Vagina (tissue), 2 donors: Measurements from ENCODE around the gene HRH1. TPM values are rescaled to one million over a fixed set of nuclear protein-coding genes. Genes with fewer than 3 reads are reported as not detected.
"Not testable (repeated sequence)": the region's sequence is repeated elsewhere in the genome, so short reads cannot be mapped to it uniquely, and the experiment has no call there.

Experiments used
- DNase-seq, 2 donors: peaks; one replicate each; pipeline ENCODE4 v3.0.0-alpha.2; 2017; ENCODE audit errors: extremely low spot score in 2 of 2
- H3K27ac ChIP-seq: fragments of 200-600 bp; sonication (generic); one replicate; pipeline ENCODE4 v1.5.1; 2019
- H3K27me3 ChIP-seq: fragments of 200-600 bp; sonication (generic); one replicate; pipeline ENCODE4 v1.5.1; 2019
- H3K36me3 ChIP-seq, 2 donors: fragments of 200-600 bp; sonication (generic); one replicate each; pipeline ENCODE4 v1.5.1; 2017 to 2019
- H3K4me1 ChIP-seq: fragments of 200-600 bp; sonication (generic); one replicate; pipeline ENCODE4 v1.5.1; 2019
- H3K4me3 ChIP-seq, 2 donors: fragments of 200-600 bp; sonication (generic); 1 replicate in 1 of 2; 2 replicates in 1 of 2; pipeline ENCODE4 v1.5.1; 2016 to 2019
- H3K9me3 ChIP-seq: fragments of 200-600 bp; sonication (generic); one replicate; pipeline ENCODE4 v1.5.1; 2019
- POLR2A ChIP-seq, 2 donors: fragments of 450-650 bp; IDR thresholded peaks; one replicate each; pipeline ENCODE4 v1.6.1; 2017; ENCODE audit warnings: antibody characterized with exemption in 2 of 2, mild to moderate bottlenecking in 2 of 2, moderate library complexity in 2 of 2
- POLR2AphosphoS5 ChIP-seq, 2 donors: sonication (generic); formaldehyde crosslinking; IDR thresholded peaks; one replicate each; pipeline ENCODE4 v1.9.0; 2017; ENCODE audit warnings: antibody characterized with exemption in 2 of 2, mild to moderate bottlenecking in 2 of 2, low read depth in 1 of 2; ENCODE audit not compliant: insufficient read depth in 1 of 2
- intact Hi-C: fragments of 100-400 bp; cut with DNase I; formaldehyde crosslinking; loops from one replicate; pipeline ENCODE4 v1.15.1; 2023
- total RNA-seq: library from RNA; depleted of rRNA; stranded (reverse); fragments of >200 nt; gene quantifications from one replicate; pipeline ENCODE4 v1.2.3, GENCODE V29; 2016
- TF ChIP-seq, protein P1 (sequence below), 3 experiments: fragments of 450-650 bp in 2 of 3; fragments of 200-600 bp in 1 of 3; sonication (generic) in 1 of 3; IDR thresholded peaks; one replicate each; pipeline ENCODE4 v1.5.1; 2017 to 2019; ENCODE audit warnings: antibody characterized with exemption in 3 of 3, mild to moderate bottlenecking in 2 of 3, moderate library complexity in 2 of 3

The HRH1 gene
- total RNA-seq, 1 donor from 2014 or later, result 9.3 TPM

DNA sequence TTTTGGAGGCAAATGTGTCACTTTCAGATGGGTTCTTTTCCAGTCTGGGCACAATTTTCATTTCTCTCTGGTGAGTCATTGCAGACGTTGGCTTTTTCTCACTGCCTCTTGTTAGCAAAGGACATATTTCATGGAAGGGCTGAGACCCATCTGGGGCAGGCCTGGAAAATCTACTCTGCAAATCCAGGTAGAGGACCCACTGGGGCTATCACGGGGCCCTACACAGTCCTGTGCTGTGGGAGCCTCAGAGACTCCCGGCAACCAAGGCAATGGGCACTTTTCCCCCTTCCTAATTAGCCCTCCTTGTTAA is 58.0 kb downstream of the HRH1 start:
- no peaks in the 10 kb centered on the region for H3K27me3 ChIP-seq
- no peak for DNase-seq
- H3K9me3 ChIP-seq, result no peaks in the 10 kb centered on the region
- H3K4me3 ChIP-seq, result no peak overlapping the region
- no peak overlapping the region for H3K27ac ChIP-seq
- TF ChIP-seq, protein P1, sequence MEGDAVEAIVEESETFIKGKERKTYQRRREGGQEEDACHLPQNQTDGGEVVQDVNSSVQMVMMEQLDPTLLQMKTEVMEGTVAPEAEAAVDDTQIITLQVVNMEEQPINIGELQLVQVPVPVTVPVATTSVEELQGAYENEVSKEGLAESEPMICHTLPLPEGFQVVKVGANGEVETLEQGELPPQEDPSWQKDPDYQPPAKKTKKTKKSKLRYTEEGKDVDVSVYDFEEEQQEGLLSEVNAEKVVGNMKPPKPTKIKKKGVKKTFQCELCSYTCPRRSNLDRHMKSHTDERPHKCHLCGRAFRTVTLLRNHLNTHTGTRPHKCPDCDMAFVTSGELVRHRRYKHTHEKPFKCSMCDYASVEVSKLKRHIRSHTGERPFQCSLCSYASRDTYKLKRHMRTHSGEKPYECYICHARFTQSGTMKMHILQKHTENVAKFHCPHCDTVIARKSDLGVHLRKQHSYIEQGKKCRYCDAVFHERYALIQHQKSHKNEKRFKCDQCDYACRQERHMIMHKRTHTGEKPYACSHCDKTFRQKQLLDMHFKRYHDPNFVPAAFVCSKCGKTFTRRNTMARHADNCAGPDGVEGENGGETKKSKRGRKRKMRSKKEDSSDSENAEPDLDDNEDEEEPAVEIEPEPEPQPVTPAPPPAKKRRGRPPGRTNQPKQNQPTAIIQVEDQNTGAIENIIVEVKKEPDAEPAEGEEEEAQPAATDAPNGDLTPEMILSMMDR (IDR thresholded peaks at IDR 0.05), result no peak
- TF ChIP-seq POLR2AphosphoS5 (IDR thresholded peaks at IDR 0.05; ENCODE audit: insufficient read depth in 1 of 2, low read depth in 1 of 2) (no peak), POLR2A (IDR thresholded peaks at IDR 0.05) (no peak)
- no peaks in the 10 kb centered on the region for H3K36me3 ChIP-seq
- intact Hi-C loops, result no loop called here
- peaks cover 47% of the 10 kb centered on the region for H3K4me1 ChIP-seq

DNA sequence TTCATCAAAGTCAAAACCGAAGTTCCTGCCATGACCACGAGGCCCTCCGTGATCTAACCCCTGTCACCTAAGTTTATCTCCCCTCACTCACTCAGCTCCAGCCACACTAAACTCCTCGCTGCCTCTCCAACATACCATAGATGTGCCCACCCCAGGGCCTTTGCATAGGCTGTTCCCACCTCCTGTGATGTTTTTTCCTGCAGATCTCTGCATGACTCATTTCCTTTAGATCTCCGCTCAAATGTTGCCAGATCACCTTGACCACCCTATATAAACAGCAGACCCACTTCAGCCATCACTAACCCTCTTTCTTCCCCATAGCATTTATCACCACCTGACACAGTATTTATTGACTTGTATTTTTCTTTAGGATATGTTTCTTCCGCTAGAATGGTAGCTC is 58.5 kb downstream of the HRH1 start:
- Histone ChIP-seq H3K27me3 (no peaks in the 10 kb centered on the region), H3K9me3 (no peaks in the 10 kb centered on the region), H3K36me3 (no peaks in the 10 kb centered on the region), H3K4me1 (peaks cover 42% of the 10 kb centered on the region), H3K4me3 (no peak overlapping the region), H3K27ac (no peak overlapping the region)
- intact Hi-C loops, result no loop called here
- DNase-seq, result no peak
- no peak for TF ChIP-seq POLR2AphosphoS5 (IDR thresholded peaks at IDR 0.05; ENCODE audit: insufficient read depth in 1 of 2, low read depth in 1 of 2)
- no peak for TF ChIP-seq POLR2A (IDR thresholded peaks at IDR 0.05)
- TF ChIP-seq, protein P1 (IDR thresholded peaks at IDR 0.05), result no peak

GRCh38 chr3:11213810-11214450 is 59.6 kb downstream of the HRH1 start:
- Histone ChIP-seq H3K9me3 (no peaks in the 10 kb centered on the region), H3K36me3 (no peaks in the 10 kb centered on the region), H3K4me1 (peaks cover 38% of the 10 kb centered on the region), H3K4me3 (no peak overlapping the region), H3K27ac (peak overlapping the region; percentile 3), H3K27me3 (no peaks in the 10 kb centered on the region)
- TF ChIP-seq POLR2A (IDR thresholded peaks at IDR 0.05), result no peak
- intact Hi-C loops, result no loop called here
- DNase-seq, result no peak

GRCh38 chr3:11214451-11214978 is 60.2 kb downstream of the HRH1 start:
- H3K4me3 ChIP-seq, result no peak overlapping the region
- no peaks in the 10 kb centered on the region for H3K9me3 ChIP-seq
- TF ChIP-seq POLR2AphosphoS5 (IDR thresholded peaks at IDR 0.05; ENCODE audit: insufficient read depth in 1 of 2, low read depth in 1 of 2) (no peak), POLR2A (IDR thresholded peaks at IDR 0.05) (no peak)
- TF ChIP-seq, protein P1 (IDR thresholded peaks at IDR 0.05), result no peak
- peaks cover 37% of the 10 kb centered on the region for H3K4me1 ChIP-seq
- intact Hi-C loops, result no loop called here
- no peaks in the 10 kb centered on the region for H3K36me3 ChIP-seq
- peak overlapping the region; percentile 3 for H3K27ac ChIP-seq
- no peak for DNase-seq
- H3K27me3 ChIP-seq, result no peaks in the 10 kb centered on the region

GRCh38 chr3:11217370-11217769 is 63.1 kb downstream of the HRH1 start:
- H3K27ac ChIP-seq, H3K9me3 ChIP-seq, H3K4me3 ChIP-seq, intact Hi-C loops, DNase-seq, H3K27me3 ChIP-seq, H3K36me3 ChIP-seq: not testable (repeated sequence)
- peaks cover 13% of the 10 kb centered on the region for H3K4me1 ChIP-seq

DNA sequence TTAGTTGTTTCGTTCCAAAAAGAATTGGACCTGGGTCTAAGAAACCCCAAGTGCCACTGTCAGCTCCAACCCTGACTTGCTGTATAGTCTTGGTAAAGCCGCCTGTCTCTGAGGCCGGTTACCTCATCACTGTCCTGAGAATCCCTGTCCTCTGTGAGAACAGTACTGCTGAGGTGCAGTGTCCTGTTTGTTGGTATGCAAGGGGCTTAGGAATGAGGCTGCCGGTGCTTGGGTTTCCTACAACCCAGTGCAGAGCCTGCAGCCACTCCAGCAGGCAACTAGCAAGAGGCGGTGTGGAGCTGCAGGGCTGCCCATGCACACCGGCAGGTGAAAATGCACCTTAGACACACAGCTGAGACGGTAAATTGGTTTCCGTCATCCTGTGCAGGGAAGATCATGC is 65.9 kb downstream of the HRH1 start:
- H3K9me3 ChIP-seq, result no peaks in the 10 kb centered on the region
- peaks cover 5% of the 10 kb centered on the region for H3K4me1 ChIP-seq
- no peak for DNase-seq
- no peak overlapping the region for H3K4me3 ChIP-seq
- H3K36me3 ChIP-seq, result no peaks in the 10 kb centered on the region
- intact Hi-C loops, result no loop called here
- no peak overlapping the region for H3K27ac ChIP-seq
- TF ChIP-seq, protein P1 (IDR thresholded peaks at IDR 0.05), result no peak
- TF ChIP-seq POLR2A (IDR thresholded peaks at IDR 0.05) (no peak), POLR2AphosphoS5 (IDR thresholded peaks at IDR 0.05; ENCODE audit: insufficient read depth in 1 of 2, low read depth in 1 of 2) (no peak)
- no peaks in the 10 kb centered on the region for H3K27me3 ChIP-seq
